Testis (tissue), 2 donors: Measurements from ENCODE around the gene TMEM132A.

Experiments
- CTCF ChIP-seq, 3 experiments: fragments of 450-650 bp in 2 of 3; fragments of 200-600 bp in 1 of 3; sonication (generic) in 1 of 3; IDR thresholded peaks; one replicate each; pipeline ENCODE4 v1.5.1; 2016 to 2019; ENCODE audit warnings: antibody characterized with exemption in 3 of 3, mild to moderate bottlenecking in 2 of 3, moderate library complexity in 1 of 3
- POLR2A ChIP-seq: fragments of 450-650 bp; IDR thresholded peaks from one replicate; pipeline ENCODE4 v1.6.1; 2017; ENCODE audit warnings: antibody characterized with exemption, mild to moderate bottlenecking, moderate library complexity

DNA sequence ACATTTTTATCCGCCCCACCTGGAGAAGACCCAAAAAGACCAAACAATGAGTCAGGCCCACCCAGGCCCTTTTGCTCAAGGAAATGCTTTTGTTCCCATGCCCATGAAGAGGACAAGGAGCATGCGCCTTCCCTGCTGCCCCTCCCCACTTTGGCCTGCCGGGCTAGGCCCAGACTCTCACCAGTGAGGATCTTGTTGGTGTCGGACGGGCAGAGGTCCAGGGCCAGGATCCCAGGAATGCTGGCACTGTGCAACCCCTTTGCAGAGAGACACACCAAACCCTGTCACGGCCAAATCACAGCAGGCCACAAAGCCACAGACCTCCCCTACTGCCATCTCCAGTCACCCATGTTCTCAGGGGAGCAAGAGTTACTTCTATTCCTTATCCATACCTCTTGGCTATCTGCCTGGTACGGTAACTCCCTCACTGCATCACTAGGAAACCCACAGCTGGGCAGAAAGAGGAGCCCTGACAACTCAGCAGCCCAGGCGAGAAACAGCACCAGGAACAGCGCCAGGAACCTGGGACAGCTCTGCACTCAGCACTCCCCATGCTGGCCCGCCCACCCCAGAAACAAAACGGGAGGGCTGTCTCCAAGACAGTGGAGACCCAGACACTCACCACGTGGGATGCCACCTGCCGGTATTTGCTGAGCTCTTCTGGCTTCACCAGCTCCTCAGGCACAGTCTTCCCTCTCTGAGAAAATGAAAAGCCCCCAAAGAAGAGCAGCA is 23.4 kb upstream of the TMEM132A start:
- no peak for TF ChIP-seq CTCF (IDR thresholded peaks at IDR 0.05)
- TF ChIP-seq POLR2A, result no peak
